Neural progenitor cell (in vitro differentiated cells): ENCODE data around the gene SLC6A11. TPM values are rescaled to one million over a fixed set of nuclear protein-coding genes. Genes with fewer than 3 reads are reported as not detected.

Experiments used
- DNase-seq: peaks from one replicate; pipeline ENCODE4 v3.0.0-alpha.2; 2016; ENCODE audit warnings: low spot score
- H2AFZ ChIP-seq: fragments of 200-600 bp; sonication (generic); replicated peaks from 2 replicates; pipeline ENCODE4 v1.6.1; 2016; ENCODE audit warnings: antibody characterized with exemption
- H3F3A ChIP-seq: fragments of 200-600 bp; sonication (generic); 2 replicates; pipeline ENCODE4 v1.6.1; 2016; ENCODE audit warnings: antibody characterized with exemption, low read depth
- H3K27ac ChIP-seq: fragments of 200-600 bp; sonication (generic); 2 replicates; pipeline ENCODE4 v1.5.1; 2016; ENCODE audit warnings: mild to moderate bottlenecking
- H3K27me3 ChIP-seq: fragments of 200-600 bp; sonication (generic); 2 replicates; pipeline ENCODE4 v1.6.1; 2016; ENCODE audit warnings: mild to moderate bottlenecking, moderate library complexity
- H3K36me3 ChIP-seq: fragments of 200-600 bp; sonication (generic); 2 replicates; pipeline ENCODE4 v1.5.1; 2016
- H3K4me1 ChIP-seq: fragments of 200-600 bp; sonication (generic); 2 replicates; pipeline ENCODE4 v1.6.1; 2016; ENCODE audit warnings: mixed run types
- H3K4me2 ChIP-seq: fragments of 200-600 bp; sonication (generic); 2 replicates; pipeline ENCODE4 v1.6.1; 2016
- H3K4me3 ChIP-seq: fragments of 200-600 bp; sonication (generic); 2 replicates; pipeline ENCODE4 v1.5.1; 2016
- H3K79me2 ChIP-seq: fragments of 200-600 bp; sonication (generic); 2 replicates; pipeline ENCODE4 v1.6.1; 2016; ENCODE audit warnings: low read depth
- H3K9ac ChIP-seq: fragments of 200-600 bp; sonication (generic); 2 replicates; pipeline ENCODE4 v1.6.1; 2016
- H3K9me3 ChIP-seq: fragments of 200-600 bp; sonication (generic); 2 replicates; pipeline ENCODE4 v1.5.1; 2016; ENCODE audit warnings: low read depth
- H4K20me1 ChIP-seq: fragments of 200-600 bp; sonication (generic); 2 replicates; pipeline ENCODE4 v1.6.1; 2016; ENCODE audit warnings: low read depth
- H3K27ac Mint-ChIP-seq: 3 replicates; pipeline ENCODE4 v1.8.0; 2021; ENCODE audit warnings: mixed read lengths
- H3K27me3 Mint-ChIP-seq: 2 replicates; pipeline ENCODE4 v1.8.0; 2022; ENCODE audit warnings: low read depth, mild to moderate bottlenecking, inconsistent platforms, moderate library complexity, mixed read lengths; ENCODE audit not compliant: insufficient read depth
- H3K36me3 Mint-ChIP-seq: 3 replicates; pipeline ENCODE4 v1.8.0; 2021; ENCODE audit warnings: mixed read lengths
- H3K4me1 Mint-ChIP-seq: 3 replicates; pipeline ENCODE4 v1.8.0; 2021; ENCODE audit warnings: mixed read lengths
- H3K4me3 Mint-ChIP-seq: 3 replicates; pipeline ENCODE4 v1.8.0; 2021; ENCODE audit warnings: mild to moderate bottlenecking, moderate library complexity, mixed read lengths
- H3K9me3 Mint-ChIP-seq: 3 replicates; pipeline ENCODE4 v1.8.0; 2020; ENCODE audit warnings: mixed read lengths
- EZH2 ChIP-seq: fragments of 200-600 bp; sonication (generic); IDR thresholded peaks from 2 replicates; pipeline ENCODE4 v1.6.1; 2017; ENCODE audit warnings: antibody characterized with exemption, mild to moderate bottlenecking, moderate library complexity
- EZH2phosphoT487 ChIP-seq: fragments of 200-600 bp; sonication (generic); IDR thresholded peaks from 2 replicates; pipeline ENCODE4 v1.6.1; 2017; ENCODE audit warnings: antibody characterized with exemption
- total RNA-seq: library from RNA; depleted of rRNA; stranded (reverse); fragments of >200 nt; gene quantifications from 2 replicates; pipeline ENCODE4 v1.2.3, GENCODE V29; 2015; ENCODE audit warnings: low replicate concordance
- TF ChIP-seq, protein P1 (sequence below): fragments of 200-600 bp; sonication (generic); IDR thresholded peaks from 2 replicates; pipeline ENCODE4 v1.5.1; 2017; ENCODE audit warnings: antibody characterized with exemption, mild to moderate bottlenecking

The SLC6A11 gene
- total RNA-seq, 1 donor from 2014 or later = 0.86 TPM

GRCh38 chr3:10770981-10771380 is 45.0 kb upstream of the SLC6A11 start:
- no peaks in the 10 kb centered on the region for H4K20me1 ChIP-seq
- peaks cover 17% of the 10 kb centered on the region for H3K27me3 ChIP-seq
- H3K27ac Mint-ChIP-seq = no peak overlapping the region
- no peak overlapping the region for H3K4me2 ChIP-seq
- no peaks in the 10 kb centered on the region for H3K36me3 Mint-ChIP-seq
- no peaks in the 10 kb centered on the region for H3K4me1 Mint-ChIP-seq
- no peaks in the 10 kb centered on the region for H3K9me3 Mint-ChIP-seq
- H3K9me3 ChIP-seq = no peaks in the 10 kb centered on the region
- no peak overlapping the region for H3K4me3 Mint-ChIP-seq
- H3K27me3 Mint-ChIP-seq = peaks cover 10% of the 10 kb centered on the region
- H3K4me1 ChIP-seq = no peaks in the 10 kb centered on the region
- no peak overlapping the region for H3K9ac ChIP-seq
- H3K79me2 ChIP-seq = no peaks in the 10 kb centered on the region
- H3K4me3 ChIP-seq = no peak overlapping the region
- DNase-seq = no peak
- H3K27ac ChIP-seq = no peak overlapping the region
- TF ChIP-seq EZH2 (no peak), EZH2phosphoT487 (no peak)
- TF ChIP-seq, protein P1, sequence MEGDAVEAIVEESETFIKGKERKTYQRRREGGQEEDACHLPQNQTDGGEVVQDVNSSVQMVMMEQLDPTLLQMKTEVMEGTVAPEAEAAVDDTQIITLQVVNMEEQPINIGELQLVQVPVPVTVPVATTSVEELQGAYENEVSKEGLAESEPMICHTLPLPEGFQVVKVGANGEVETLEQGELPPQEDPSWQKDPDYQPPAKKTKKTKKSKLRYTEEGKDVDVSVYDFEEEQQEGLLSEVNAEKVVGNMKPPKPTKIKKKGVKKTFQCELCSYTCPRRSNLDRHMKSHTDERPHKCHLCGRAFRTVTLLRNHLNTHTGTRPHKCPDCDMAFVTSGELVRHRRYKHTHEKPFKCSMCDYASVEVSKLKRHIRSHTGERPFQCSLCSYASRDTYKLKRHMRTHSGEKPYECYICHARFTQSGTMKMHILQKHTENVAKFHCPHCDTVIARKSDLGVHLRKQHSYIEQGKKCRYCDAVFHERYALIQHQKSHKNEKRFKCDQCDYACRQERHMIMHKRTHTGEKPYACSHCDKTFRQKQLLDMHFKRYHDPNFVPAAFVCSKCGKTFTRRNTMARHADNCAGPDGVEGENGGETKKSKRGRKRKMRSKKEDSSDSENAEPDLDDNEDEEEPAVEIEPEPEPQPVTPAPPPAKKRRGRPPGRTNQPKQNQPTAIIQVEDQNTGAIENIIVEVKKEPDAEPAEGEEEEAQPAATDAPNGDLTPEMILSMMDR = no peak
- no peaks in the 10 kb centered on the region for H3F3A ChIP-seq
- H3K36me3 ChIP-seq = no peaks in the 10 kb centered on the region
- H2AFZ ChIP-seq = no peak overlapping the region

DNA sequence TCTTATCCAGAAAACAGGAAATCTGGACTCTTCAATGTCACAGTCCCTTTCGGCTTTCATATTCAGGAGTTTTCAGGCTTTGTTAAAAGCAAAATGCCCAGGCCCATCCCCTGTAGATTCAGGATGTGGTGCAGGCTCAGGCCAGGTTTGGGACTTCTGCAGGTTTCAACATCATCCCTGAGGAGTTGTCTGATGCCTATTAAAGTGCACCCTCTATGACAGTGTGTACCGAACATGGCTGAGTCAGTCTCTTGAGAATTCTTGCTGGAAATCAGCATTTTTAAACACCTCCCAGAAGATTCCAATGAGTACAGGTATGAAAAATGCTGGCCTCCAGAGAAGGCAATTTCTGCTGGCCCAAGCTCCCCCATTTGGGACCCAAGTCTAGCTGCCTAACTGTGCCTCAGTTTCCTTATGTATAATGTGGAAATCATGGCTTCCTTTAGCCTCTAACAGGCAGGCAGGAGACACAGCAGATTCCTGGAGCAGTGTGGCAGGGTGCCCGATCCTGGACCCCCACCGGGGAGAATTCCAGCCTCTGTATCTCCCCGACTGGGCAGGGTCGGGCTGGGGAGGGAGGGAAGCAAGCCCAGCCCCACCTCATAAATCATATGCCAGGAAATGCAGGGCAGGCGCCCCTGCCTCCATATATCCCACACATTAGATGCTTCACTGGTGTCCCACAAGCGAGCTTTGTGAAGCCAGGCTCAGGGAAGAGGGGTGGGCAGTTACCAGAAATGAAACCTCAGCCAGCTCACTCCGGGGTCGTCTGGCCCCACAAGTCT is 44.4 kb upstream of the SLC6A11 start:
- Mint-ChIP-seq H3K4me1 (no peaks in the 10 kb centered on the region), H3K27me3 (peaks cover 12% of the 10 kb centered on the region), H3K9me3 (no peaks in the 10 kb centered on the region), H3K27ac (no peak overlapping the region), H3K36me3 (no peaks in the 10 kb centered on the region), H3K4me3 (no peak overlapping the region)
- DNase-seq = no peak
- Histone ChIP-seq H3K4me1 (no peaks in the 10 kb centered on the region), H3K27me3 (peaks cover 23% of the 10 kb centered on the region), H2AFZ (no peak overlapping the region), H4K20me1 (no peaks in the 10 kb centered on the region), H3K79me2 (no peaks in the 10 kb centered on the region), H3F3A (no peaks in the 10 kb centered on the region), H3K4me3 (no peak overlapping the region), H3K27ac (no peak overlapping the region), H3K9me3 (no peaks in the 10 kb centered on the region), H3K36me3 (no peaks in the 10 kb centered on the region), H3K4me2 (no peak overlapping the region), H3K9ac (no peak overlapping the region)
- TF ChIP-seq EZH2phosphoT487 = no peak

GRCh38 chr3:10772271-10773161 is 43.5 kb upstream of the SLC6A11 start:
- H3K27ac Mint-ChIP-seq = no peak overlapping the region
- H3F3A ChIP-seq = no peaks in the 10 kb centered on the region
- H3K36me3 Mint-ChIP-seq = no peaks in the 10 kb centered on the region
- H3K4me1 Mint-ChIP-seq = no peaks in the 10 kb centered on the region
- peak; percentile 40 for DNase-seq
- no peak overlapping the region for H3K4me3 ChIP-seq
- no peaks in the 10 kb centered on the region for H3K79me2 ChIP-seq
- no peaks in the 10 kb centered on the region for H3K9me3 Mint-ChIP-seq
- peaks cover 10% of the 10 kb centered on the region for H3K27me3 Mint-ChIP-seq
- H3K36me3 ChIP-seq = no peaks in the 10 kb centered on the region
- H2AFZ ChIP-seq = no peak overlapping the region
- H3K4me3 Mint-ChIP-seq = peak overlapping the region; percentile 50
- no peak overlapping the region for H3K27ac ChIP-seq
- H3K27me3 ChIP-seq = peaks cover 23% of the 10 kb centered on the region
- no peaks in the 10 kb centered on the region for H3K9me3 ChIP-seq
- no peak for TF ChIP-seq EZH2phosphoT487
- TF ChIP-seq, protein P1 = peak; percentile 51
- H3K9ac ChIP-seq = no peak overlapping the region
- no peak overlapping the region for H3K4me2 ChIP-seq
- no peaks in the 10 kb centered on the region for H3K4me1 ChIP-seq
- no peaks in the 10 kb centered on the region for H4K20me1 ChIP-seq
